HG02678 (cell line): ENCODE measurements around the gene EVA1C.
"Not testable (repeated sequence)": the region's sequence is repeated elsewhere in the genome, so short reads cannot be mapped to it uniquely, and the experiment has no call there.

Source experiments
- ATAC-seq: cut with Tn5 transposase; IDR thresholded peaks from one replicate; pipeline ENCODE4 v1.9.1; 2021; ENCODE audit warnings: mild to moderate bottlenecking, moderate library complexity; ENCODE audit not compliant: unreplicated experiment

EVA1C gene

GRCh38 chr21:32424191-32424535 lies 11.7 kb downstream of the EVA1C start:
- ATAC-seq = no peak

GRCh38 chr21:32424674-32425073 lies 12.2 kb downstream of the EVA1C start:
- no peak for ATAC-seq

DNA sequence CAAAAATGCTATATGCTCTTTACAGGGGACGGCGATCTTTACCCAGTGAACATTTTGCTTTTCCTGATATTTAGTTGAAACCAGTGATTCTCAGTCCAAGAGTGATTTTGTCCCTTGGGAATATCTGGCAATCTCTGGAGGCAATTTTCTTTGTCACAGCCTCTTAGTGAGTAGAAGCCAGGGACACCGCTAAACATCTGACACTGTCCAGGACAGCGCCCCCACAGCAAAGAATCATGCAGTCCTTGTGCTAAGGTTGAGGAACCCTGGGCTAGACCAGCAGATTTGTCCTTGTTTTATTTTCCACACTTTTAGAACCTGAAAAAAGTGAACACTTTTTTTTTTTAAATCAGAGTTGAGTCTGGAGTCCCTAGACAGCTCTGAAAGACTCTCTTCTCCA lies 13.1 kb downstream of the EVA1C start:
- no peak for ATAC-seq

- no peak for ATAC-seq
These were observed 13.6 kb downstream of the EVA1C start for GRCh38 chr21:32426066-32426465.

DNA sequence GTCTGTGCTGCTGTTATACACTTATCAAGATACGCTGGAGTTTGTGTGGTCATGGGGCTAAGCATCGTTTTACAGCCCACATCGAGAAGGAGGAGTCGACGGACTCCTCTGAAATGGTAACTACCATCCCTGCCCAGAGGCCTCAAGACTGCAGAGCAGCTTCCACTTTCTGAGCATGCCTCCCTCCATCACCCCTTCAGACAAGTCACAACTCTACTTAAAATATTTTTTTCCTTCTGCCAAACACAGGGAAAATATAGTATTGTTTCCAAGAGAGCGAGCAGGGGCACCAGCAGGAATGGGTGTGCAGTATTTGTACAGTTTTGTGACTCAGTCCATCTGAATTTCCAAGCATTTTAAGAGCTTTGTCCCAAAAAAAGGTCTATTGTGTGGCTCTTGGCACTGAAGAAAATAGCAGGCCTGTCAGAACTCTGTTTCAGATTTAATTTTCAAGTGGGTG lies 14.1 kb downstream of the EVA1C start:
- ATAC-seq = no peak

GRCh38 chr21:32427958-32428623 lies 15.6 kb downstream of the EVA1C start:
- ATAC-seq = no peak

DNA sequence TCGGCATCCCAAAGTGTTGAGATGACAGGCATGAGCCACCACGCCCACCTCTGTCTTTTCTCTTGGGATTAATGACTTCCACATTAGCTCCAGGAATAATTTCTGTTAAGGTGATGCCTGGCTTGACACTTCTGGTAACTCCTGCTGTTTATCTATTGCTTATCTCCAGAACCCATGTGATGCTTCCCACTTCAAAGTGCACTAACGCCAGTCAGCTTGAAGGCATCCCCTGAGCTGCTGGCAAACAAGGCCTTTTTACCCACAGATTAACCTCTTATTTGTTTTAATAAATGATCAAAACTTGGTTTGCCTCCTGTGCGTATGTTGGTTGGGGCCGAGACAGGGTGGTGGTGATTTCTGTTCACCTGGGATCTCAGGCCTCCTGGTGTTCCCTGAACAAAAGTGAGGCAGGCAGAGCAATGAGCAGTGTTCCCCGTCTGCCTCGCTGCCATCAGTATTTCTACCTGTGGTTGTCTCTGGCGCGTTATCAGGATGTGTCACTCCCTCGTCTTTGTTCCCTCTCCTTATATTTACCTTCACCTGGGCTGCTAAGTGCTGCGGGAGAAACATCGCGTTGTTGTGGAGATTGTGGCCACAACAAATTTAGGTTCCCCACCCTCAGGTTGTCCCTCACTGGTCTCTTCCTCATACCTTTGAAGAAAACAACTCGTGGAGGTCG lies 20.6 kb downstream of the EVA1C start:
- not testable (repeated sequence) for ATAC-seq

GRCh38 chr21:32437729-32438128 lies 25.2 kb downstream of the EVA1C start:
- no peak for ATAC-seq

DNA sequence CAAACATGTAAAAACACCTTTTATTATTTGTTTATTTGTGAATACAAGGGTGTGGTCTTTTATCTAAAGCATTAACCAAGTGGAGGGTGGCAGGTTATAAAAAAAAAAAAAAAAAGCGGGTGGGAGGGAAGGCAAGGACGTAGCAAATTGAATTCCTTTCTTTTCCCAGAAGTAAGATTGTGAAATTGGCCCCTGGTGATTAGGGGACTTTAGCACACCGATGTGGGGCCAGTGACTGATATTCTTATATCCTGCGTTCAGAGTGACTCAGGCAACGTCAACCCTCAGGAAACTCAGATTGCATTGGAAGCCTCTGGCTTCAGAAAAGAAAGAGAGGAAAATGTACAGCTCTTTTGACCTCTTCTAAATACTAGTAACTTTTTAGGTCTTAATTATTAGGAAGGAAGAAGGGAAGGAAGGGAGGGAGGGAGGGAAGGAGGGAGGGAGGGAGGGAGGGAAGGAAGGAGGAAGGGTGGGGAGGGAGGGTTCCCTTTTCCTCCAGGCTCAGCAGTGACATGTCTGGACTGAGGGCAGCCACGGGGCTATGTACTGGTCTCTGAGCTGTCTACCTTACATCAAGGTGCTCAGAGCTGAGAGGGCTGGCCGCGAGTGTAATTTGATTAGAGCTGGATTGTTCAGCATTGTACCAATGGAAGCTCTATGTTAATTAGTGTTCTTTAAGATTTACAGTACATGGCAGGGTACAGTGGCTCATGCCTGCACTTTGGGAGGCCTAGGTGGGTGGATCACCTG lies 30.2 kb downstream of the EVA1C start:
- no peak for ATAC-seq

DNA sequence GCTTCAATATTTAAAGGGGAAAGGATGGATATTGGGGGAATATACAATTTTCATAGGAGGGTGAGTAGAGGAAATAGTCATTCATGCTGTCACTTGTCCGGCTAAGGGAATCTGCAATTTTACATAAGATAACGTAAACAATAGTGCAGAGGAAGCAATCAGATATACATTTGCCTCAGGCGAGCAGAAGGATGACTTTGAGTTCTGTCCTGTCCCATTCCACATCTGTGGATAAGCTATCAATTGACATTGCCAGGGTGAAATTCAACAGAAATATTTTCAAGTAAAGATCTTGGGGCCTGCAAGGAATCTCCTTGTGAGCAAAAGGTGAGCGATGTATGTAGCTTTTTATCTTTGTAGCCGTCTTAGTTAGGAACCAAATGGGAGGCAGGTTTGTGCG lies 32.6 kb downstream of the EVA1C start:
- no peak for ATAC-seq

DNA sequence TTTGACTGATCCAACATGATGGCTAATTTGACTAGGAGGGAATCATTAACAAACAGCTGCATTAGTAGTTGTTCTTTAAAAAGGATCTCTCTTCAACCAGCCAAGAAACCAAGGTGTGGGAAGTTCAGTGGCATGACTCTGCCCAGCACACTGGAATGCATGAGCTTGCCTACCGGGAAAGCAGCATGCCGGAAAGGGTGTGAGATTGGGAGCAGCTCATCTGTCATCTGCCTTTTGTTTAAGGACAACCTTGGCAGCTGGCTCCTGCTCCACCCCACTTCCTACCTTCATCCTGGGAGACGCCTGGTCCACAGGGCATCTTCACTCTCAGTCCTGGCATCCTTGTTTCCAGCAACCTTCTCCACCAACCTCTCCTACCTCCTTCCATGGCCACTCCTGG lies 33.9 kb downstream of the EVA1C start:
- ATAC-seq = not testable (repeated sequence)

GRCh38 chr21:32447224-32447623 lies 34.7 kb downstream of the EVA1C start:
- ATAC-seq = no peak

DNA sequence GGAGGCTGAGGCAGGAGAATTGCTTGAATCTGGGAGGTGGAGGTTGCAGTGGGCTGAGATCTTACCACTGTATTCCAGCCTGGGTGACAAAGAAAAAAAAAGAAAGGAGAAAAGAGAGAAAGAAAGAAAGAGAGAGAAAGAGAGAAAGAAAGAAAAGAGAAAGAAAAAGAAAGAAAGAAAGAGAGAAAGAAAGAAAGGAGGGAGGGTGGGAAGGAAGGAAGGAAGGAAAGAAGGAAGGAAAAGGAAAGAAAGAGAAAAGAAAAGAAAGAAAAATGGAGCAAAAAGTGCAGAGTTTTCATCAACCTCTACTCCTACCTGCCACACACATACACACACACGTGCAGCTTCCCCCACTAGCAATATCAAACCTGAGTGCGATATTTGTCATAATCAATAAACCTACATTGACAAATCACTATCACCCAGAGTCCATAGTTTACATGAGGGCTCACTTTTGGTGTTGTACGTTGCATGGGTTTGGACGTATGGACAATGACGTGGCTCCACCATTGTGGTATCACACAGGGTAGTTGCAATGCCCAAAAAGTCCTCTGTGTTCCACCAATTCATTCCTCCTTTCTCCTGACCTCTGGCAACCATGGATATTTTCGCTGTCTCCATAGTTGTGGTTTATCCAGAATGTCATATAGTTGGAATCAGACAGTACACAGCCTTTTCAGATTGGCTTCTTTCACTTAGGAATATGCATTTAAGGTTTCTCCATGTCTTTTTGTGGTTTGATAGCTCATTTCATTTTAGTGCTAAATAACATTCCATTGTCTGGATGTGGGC lies 36.5 kb downstream of the EVA1C start:
- no peak for ATAC-seq

- ATAC-seq = not testable (repeated sequence)
These were observed 38.6 kb downstream of the EVA1C start for GRCh38 chr21:32450881-32451701.

DNA sequence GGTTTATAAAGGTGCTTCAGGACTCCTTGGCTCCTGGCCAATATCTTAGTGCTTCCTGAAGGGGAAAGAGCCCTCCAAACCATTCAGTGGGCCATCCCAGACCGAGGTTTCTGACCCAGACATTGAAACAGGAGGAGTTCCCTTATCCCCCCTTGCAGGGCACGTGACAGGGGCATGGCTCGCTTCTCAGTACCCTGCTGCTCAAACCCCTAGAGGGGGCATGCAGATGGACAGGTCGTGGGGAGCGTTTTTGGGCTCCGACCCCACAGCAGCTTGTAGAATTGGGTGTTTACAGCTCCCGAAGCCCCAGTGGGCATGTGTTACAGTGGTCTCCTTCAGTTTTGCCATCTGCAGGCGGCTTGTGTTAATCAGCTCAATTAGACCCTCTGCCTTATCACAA lies 39.7 kb downstream of the EVA1C start:
- ATAC-seq = not testable (repeated sequence)

GRCh38 chr21:32452641-32453040 lies 40.1 kb downstream of the EVA1C start:
- no peak for ATAC-seq

DNA sequence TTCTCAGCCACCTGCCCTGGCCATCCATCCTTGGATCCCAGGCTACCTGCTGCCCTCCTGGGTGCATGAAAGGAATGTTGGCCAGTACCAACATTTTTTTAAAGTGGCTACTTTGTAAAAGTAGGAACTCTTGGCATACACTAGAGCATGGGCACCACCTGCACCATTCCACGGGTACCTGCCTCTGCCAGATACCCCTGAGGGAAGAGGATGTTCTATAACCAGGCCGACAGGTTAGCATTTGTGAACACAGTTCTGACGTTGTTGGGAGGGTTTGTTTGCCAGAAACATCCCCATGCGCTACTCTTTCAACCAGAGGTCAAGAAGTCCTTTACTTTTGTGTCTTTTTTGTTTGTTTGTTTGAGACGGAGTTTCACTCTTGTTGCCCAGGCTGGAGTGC lies 43.0 kb downstream of the EVA1C start:
- no peak for ATAC-seq

DNA sequence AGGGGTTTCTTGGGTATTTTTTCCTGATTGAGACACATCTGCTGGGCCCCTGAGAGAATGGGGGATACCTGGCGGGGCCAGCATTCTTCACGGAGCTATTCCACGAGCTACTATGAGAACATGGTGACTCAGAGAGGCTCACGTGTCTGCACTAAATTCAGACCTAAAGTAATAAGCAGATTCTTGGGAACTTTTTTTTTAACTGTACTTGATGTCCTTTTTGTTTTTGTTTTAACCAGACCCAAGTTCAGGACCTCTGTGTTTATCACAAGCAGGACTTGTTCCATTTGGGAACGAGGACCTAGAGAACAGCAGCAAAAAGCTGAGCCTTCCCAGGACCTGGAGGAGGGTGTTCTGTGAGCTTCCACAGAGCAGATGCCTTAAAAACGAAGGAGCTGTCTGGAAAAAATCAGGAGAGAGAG lies 44.0 kb downstream of the EVA1C start:
- ATAC-seq = no peak

GRCh38 chr21:32457360-32457840 lies 44.9 kb downstream of the EVA1C start:
- ATAC-seq = no peak

DNA sequence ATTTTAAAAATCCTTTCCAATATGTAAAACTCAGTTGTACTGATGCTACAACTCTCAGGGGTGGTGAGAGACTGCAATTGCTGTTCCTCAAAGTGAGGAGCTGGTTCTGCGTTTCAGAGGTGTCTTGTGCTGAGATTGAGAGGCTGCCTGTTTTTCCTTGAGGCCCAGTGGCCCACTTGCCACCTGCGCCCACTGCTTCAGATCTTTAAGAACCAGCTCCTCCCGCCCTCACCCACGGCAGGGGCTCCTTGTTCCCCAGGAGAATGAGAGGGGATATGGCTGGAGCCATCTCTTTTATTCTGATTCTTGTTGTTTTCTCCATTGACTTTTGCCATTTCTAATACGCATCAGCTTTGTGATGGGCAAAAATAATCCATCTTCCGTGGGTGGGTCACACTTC lies 45.5 kb downstream of the EVA1C start:
- no peak for ATAC-seq
